HepG2 (cell line): ENCODE measurements around the gene EVA1A. TPM values are rescaled to one million over a fixed set of nuclear protein-coding genes. Genes with fewer than 3 reads are reported as not detected.

Source experiments
- ATAC-seq: fragments of 200-7000 bp; cut with Tn5 transposase; 3 replicates; pipeline ENCODE4 v1.9.1; 2020; ENCODE audit warnings: mild to moderate bottlenecking, moderate library complexity
- BruUV-seq: library from RNA; stranded (reverse); fragments of 400-500 nt; replicated peaks from 2 replicates; lab custom pipeline; 2021; lab: Mats Ljungman, UMichigan
- CTCF ChIA-PET: fragments of 300-600 bp; formaldehyde crosslinking; extraction: SDS; loops from one replicate; lab custom pipeline; 2021; ENCODE audit warnings: low total read pairs, inconsistent platforms, low intra/inter-chr PET ratio; lab: Yijun Ruan, JAX
- POLR2A ChIA-PET: fragments of 350-600 bp; sonication (Branson Sonifier 250); formaldehyde crosslinking; loops from one replicate; lab custom pipeline; 2020; ENCODE audit warnings: antibody characterized with exemption, inconsistent platforms; lab: Yijun Ruan, JAX
- DNase-seq: peaks from one replicate; pipeline ENCODE4 v3.0.0-alpha.2; 2015; ENCODE audit warnings: low spot score
- FAIRE-seq: peaks from 3 replicates; lab custom pipeline; 2011; peaks lifted over from hg19 to GRCh38; lab: Jason Lieb, UNC
- H2AFZ ChIP-seq: one replicate; pipeline ENCODE4 v1.6.1; 2011; ENCODE audit warnings: low read length, inconsistent platforms
- H3K27ac ChIP-seq: fragments of 300-600 bp; 3 replicates; pipeline ENCODE4 v1.8.0; 2011; ENCODE audit warnings: mixed run types, mild to moderate bottlenecking, mixed read lengths, low read length, inconsistent platforms; ENCODE audit not compliant: insufficient read depth; ENCODE audit errors: extremely low read length
- H3K27me3 ChIP-seq, 2 experiments: fragments of 200-600 bp in 1 of 2; 2 replicates in 1 of 2; 3 replicates in 1 of 2; pipeline versions ENCODE4 v1.6.0 to v1.8.0; 2011; ENCODE audit warnings: low read length in 2 of 2, mild to moderate bottlenecking in 2 of 2, moderate library complexity in 2 of 2, inconsistent platforms in 1 of 2; ENCODE audit not compliant: insufficient read depth in 2 of 2, control insufficient read depth in 1 of 2
- H3K36me3 ChIP-seq, 2 experiments: fragments of 200-600 bp in 1 of 2; replicated peaks in 1 of 2; 2 replicates in 1 of 2; 3 replicates in 1 of 2; pipeline versions ENCODE4 v1.5.1 to v1.8.0; 2011; ENCODE audit warnings: low read length in 2 of 2, inconsistent platforms in 1 of 2; ENCODE audit not compliant: insufficient read depth in 2 of 2, control insufficient read depth in 1 of 2
- H3K4me1 ChIP-seq: 2 replicates; pipeline ENCODE4 v1.5.1; 2012; ENCODE audit warnings: low read length, inconsistent platforms; ENCODE audit not compliant: insufficient read depth
- H3K4me2 ChIP-seq: 2 replicates; pipeline ENCODE4 v1.6.0; 2011; ENCODE audit warnings: low read depth, low read length, inconsistent platforms
- H3K4me3 ChIP-seq, 3 experiments: fragments of 200-600 bp in 1 of 3; sonication (generic), shearing (Covaris generic) in 1 of 3; replicated peaks in 1 of 3; 2 replicates each; pipeline ENCODE4 v1.5.1; 2011 to 2016; ENCODE audit warnings: low read length in 3 of 3, inconsistent platforms in 2 of 3, low read depth in 2 of 3, mild to moderate bottlenecking in 2 of 3, control low read depth in 1 of 3, mixed read lengths in 1 of 3; ENCODE audit not compliant: insufficient read depth in 1 of 3
- H3K79me2 ChIP-seq: one replicate; pipeline ENCODE4 v1.6.1; 2011; ENCODE audit warnings: low read length, inconsistent platforms; ENCODE audit not compliant: insufficient read depth
- H3K9ac ChIP-seq: 2 replicates; pipeline ENCODE4 v1.6.0; 2011; ENCODE audit warnings: mild to moderate bottlenecking, low read depth, low read length, inconsistent platforms; ENCODE audit not compliant: insufficient read depth
- H3K9me3 ChIP-seq: 2 replicates; pipeline ENCODE4 v1.5.1; 2012; ENCODE audit warnings: mild to moderate bottlenecking, low read length
- H4K20me1 ChIP-seq: 2 replicates; pipeline ENCODE4 v1.6.0; 2011; ENCODE audit warnings: inconsistent platforms, mild to moderate bottlenecking, low read length, moderate library complexity; ENCODE audit not compliant: insufficient read depth
- ERF ChIP-seq: IDR thresholded peaks from 2 replicates; pipeline ENCODE4 v1.6.1; 2018; ENCODE audit warnings: missing biosample characterization, missing genetic modification reagents
- HNF4G ChIP-seq, 2 experiments: sonication (generic) in 1 of 2; formaldehyde crosslinking in 1 of 2; IDR thresholded peaks; 2 replicates each; pipeline versions ENCODE4 v1.4.0 to v1.6.1; 2011 to 2020; ENCODE audit warnings: borderline replicate concordance in 2 of 2, low read depth in 2 of 2, mild to moderate bottlenecking in 2 of 2, low read length in 1 of 2, missing genetic modification reagents in 1 of 2, moderate library complexity in 1 of 2
- JUN ChIP-seq: sonication (generic); formaldehyde crosslinking; IDR thresholded peaks from 2 replicates; pipeline ENCODE4 v1.4.0; 2020; ENCODE audit warnings: mild to moderate bottlenecking, missing genetic modification reagents
- POLR2A ChIP-seq, 2 experiments: IDR thresholded peaks; 2 replicates each; pipeline ENCODE4 v1.6.1; 2011; ENCODE audit warnings: low read depth in 2 of 2, low read length in 2 of 2, mild to moderate bottlenecking in 1 of 2, moderate library complexity in 1 of 2; ENCODE audit not compliant: insufficient read depth in 1 of 2
- POLR2AphosphoS5 ChIP-seq: IDR thresholded peaks from 2 replicates; pipeline ENCODE4 v1.6.1; 2012; ENCODE audit warnings: low read depth, low read length
- SIN3A ChIP-seq: IDR thresholded peaks from 2 replicates; pipeline ENCODE4 v1.6.1; 2011; ENCODE audit warnings: low read depth, mild to moderate bottlenecking, control low read depth, low read length, borderline replicate concordance
- SPEN ChIP-seq: sonication (generic); formaldehyde crosslinking; IDR thresholded peaks from 2 replicates; pipeline ENCODE4 v1.5.1; 2020; ENCODE audit warnings: low read depth, mild to moderate bottlenecking, missing genetic modification reagents
- STAG1 ChIP-seq: sonication (generic); formaldehyde crosslinking; IDR thresholded peaks from 2 replicates; pipeline ENCODE4 v1.4.0; 2020; ENCODE audit warnings: missing genetic modification reagents
- THAP9 ChIP-seq: sonication (generic); formaldehyde crosslinking; IDR thresholded peaks from 2 replicates; pipeline ENCODE4; 2020; ENCODE audit warnings: missing genetic modification reagents, mild to moderate bottlenecking, borderline replicate concordance
- ZNF12 ChIP-seq: sonication (generic); formaldehyde crosslinking; IDR thresholded peaks from 2 replicates; pipeline ENCODE4 v1.5.0; 2020; ENCODE audit warnings: missing genetic modification reagents
- ZNF124 ChIP-seq: sonication (generic); formaldehyde crosslinking; IDR thresholded peaks from 2 replicates; pipeline ENCODE4 v1.4.0; 2020; ENCODE audit warnings: missing genetic modification reagents
- ZNF775 ChIP-seq: sonication (generic); formaldehyde crosslinking; IDR thresholded peaks from 2 replicates; pipeline ENCODE4 v1.4.0; 2020; ENCODE audit warnings: missing genetic modification reagents, mild to moderate bottlenecking, moderate library complexity, borderline replicate concordance
- WGBS: methylation state at CpG from one replicate; pipeline ENCODE4 v1.1.6; 2017; ENCODE audit warnings: low lambda C conversion rate; 5-methylcytosine and 5-hydroxymethylcytosine counted together
- in situ Hi-C: cut with HindIII; loops from 2 replicates; pipeline ENCODE4 v1.10.0; 2017; ENCODE audit warnings: low pct_unique_long_range_greater_than_20kb; ENCODE audit not compliant: extremely low pct_ligation_motif_present
- intact Hi-C: fragments of 100-400 bp; cut with micrococcal nuclease; formaldehyde crosslinking; loops from one replicate; pipeline ENCODE4 v1.10.0; 2022; ENCODE audit not compliant: unreplicated experiment
- polyA plus RNA-seq, 8 experiments: library from polyadenylated mRNA; depleted of rRNA in 3 of 8; stranded (reverse) in 7 of 8; unstranded in 1 of 8; fragments of >200 nt; fragmentation: Illumina TruSeq in 4 of 8; extraction: Trizol in 4 of 8; gene quantifications; 2 replicates each; pipeline versions ENCODE4 v1.2.1 to v1.2.3, GENCODE V29; 2011 to 2016; ENCODE audit warnings: low read depth in 4 of 8, missing spikeins in 1 of 8, mixed read lengths in 1 of 8; ENCODE audit not compliant: insufficient read depth in 1 of 8
- total RNA-seq, 5 experiments: library from RNA; depleted of rRNA; stranded (reverse); fragments of >200 nt; fragmentation: Illumina TruSeq; extraction: Trizol; gene quantifications; 2 replicates each; pipeline ENCODE4 v1.2.3, GENCODE V29; 2016; ENCODE audit warnings: low read depth in 1 of 5
- TF ChIP-seq, protein P1 (sequence below): sonication (generic); formaldehyde crosslinking; IDR thresholded peaks from 2 replicates; pipeline ENCODE4 v1.5.0; 2020; ENCODE audit warnings: mild to moderate bottlenecking, low read depth, missing genetic modification reagents, borderline replicate concordance
- TF ChIP-seq, protein P2 (sequence below): sonication (generic); formaldehyde crosslinking; IDR thresholded peaks from 2 replicates; pipeline ENCODE4 v1.4.0; 2020; ENCODE audit warnings: mild to moderate bottlenecking, missing genetic modification reagents

The EVA1A gene
- total and polyA plus RNA-seq, 2 of the 13 experiments (the other 11 are each of a cell fraction or from before 2014, with no cell fraction given), result 57.5 to 57.8 TPM

DNA sequence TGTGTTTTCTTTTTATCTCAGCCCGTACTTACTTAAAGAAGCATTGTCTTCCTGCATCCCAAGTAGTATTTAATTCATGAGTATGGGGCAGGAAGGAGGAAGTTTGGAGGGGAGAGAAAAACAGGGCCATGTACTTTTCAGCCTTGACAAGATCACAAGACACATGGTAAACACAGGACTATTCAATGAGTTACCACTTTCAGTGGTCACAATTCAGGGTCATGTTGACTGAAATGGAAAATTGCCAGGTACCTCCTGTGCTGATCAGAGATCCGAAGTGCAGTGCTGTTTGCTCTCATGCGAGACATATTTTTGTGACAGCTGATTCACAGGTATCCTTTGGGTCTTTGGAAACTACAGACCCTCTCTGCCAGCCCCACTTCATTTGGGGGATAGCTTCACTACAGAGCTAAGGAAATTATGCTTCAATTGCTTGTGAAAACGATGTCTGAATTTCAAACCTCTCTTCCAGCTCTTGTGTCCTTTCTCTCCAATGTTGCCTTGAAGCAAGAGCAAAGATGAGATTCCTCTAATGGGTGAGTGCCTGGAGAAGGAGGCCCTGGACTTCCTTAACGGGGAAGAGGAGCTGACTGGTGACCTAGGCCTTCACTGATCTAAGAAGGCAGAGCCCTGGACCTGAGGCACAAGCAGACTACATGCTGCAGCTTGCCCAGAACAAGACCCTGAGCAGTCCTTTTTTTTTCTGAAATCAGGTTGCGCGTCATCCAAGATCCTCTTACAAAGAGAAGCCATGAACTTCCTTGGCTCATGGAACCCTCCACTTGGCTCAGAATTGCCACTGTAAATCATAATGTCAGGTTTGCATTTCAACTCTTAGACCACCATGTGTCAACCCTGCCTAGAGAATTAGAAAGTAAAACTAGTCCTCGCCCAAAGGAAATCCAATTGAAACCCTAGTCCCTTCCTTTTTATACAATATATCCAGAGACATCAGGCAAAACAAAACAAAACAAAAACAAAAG lies 44.1 kb downstream of the EVA1A start (continued):
- peak; percentile 100 for TF ChIP-seq ERF (CRISPR knock-in tag)
- TF ChIP-seq SIN3A, result no peak

DNA sequence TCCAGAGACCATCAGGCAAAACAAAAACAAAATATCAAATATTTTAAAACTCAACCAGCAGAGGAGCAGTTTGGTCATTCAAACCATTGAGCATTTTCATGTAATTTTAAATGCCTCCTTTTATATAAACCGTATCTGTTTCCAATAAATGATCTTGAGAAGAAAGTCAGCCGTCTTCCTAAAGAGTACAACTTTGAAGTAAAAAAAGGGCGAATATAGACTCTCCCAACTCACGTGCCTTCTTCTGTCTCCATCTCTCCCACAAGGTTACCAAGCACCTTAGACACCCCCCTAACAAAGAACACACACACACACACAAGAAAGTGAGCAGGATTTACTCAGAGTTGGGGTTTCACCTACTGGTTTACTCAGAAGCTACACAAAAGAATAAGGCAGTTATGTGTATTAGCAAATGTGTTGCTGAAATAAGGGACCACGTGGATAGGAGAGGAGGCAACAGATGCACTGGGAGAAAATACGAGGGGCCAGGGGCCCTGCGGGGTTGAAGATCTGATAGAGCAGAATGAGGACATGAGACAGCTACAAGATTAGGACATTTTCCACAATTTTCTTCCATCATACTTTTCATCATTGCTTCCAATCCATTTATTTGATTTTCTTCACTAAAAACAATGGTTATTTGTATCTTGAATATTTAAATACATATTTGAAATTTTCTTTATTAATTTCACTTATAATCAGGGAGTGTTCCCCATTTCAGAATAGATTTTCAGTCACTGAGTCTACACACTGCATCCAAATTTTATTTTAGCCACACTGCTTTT lies 45.0 kb downstream of the EVA1A start:
- H3K27ac ChIP-seq, result peak overlapping the region; percentile 92
- TSS peak; percentile 11 for BruUV-seq
- in situ Hi-C loops, result loop anchor here (5.0 kb wide), 1 partner anchor 57 kb away; no protein-coding TSS in a partner anchor
- H3K9ac ChIP-seq, result peak overlapping the region; percentile 66
- no peak overlapping the region for H2AFZ ChIP-seq
- DNase-seq (no peak), FAIRE-seq (no peak), ATAC-seq (no peak)
- POLR2A ChIA-PET, result interaction anchor here (1.1 to 7.3 kb wide), 11 partner anchors 10 to 55 kb away, joined by 3 to 58 read pairs (median 7); partner anchors contain the start of gene EVA1A
- no peaks in the 10 kb centered on the region for H3K27me3 ChIP-seq
- peak overlapping the region; percentile 48 for H3K4me2 ChIP-seq
- no peaks in the 10 kb centered on the region for H4K20me1 ChIP-seq
- peak overlapping the region in 1 of 3 experiments; percentile 24; a peak in 1 of 6 replicates for H3K4me3 ChIP-seq
- peaks cover 83% of the 10 kb centered on the region for H3K4me1 ChIP-seq
- intact Hi-C loops, result loop anchor here (1.0 kb wide), 1 partner anchor 34 kb away; no protein-coding TSS in a partner anchor
- peaks cover 37 to 83% of the 10 kb centered on the region in 2 experiments for H3K36me3 ChIP-seq
- CTCF ChIA-PET, result no interaction called here
- WGBS, result 76% methylated on average over 7 of the region's 7 CpGs
- peaks cover 20% of the 10 kb centered on the region for H3K9me3 ChIP-seq
- H3K79me2 ChIP-seq, result peaks cover 90% of the 10 kb centered on the region
- TF ChIP-seq, protein P1, sequence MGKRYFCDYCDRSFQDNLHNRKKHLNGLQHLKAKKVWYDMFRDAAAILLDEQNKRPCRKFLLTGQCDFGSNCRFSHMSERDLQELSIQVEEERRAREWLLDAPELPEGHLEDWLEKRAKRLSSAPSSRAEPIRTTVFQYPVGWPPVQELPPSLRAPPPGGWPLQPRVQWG (CRISPR knock-in tag), result no peak
- TF ChIP-seq ZNF124 (CRISPR knock-in tag) (no peak), JUN (CRISPR knock-in tag) (0 out of 2 replicates have a peak, but pooled peaks have one; percentile 23), THAP9 (no peak), POLR2A (IDR thresholded peaks at IDR 0.05; ENCODE audit: insufficient read depth in 1 of 2, low read depth in 2 of 2, low read length in 2 of 2) (0 out of 4 replicates have a peak, but pooled peaks of 1 of the 2 experiments have one; percentile 12), POLR2AphosphoS5 (no peak), ZNF12 (CRISPR knock-in tag) (peak; percentile 64; the same call in 1 of the 2 replicates), STAG1 (0 out of 2 replicates have a peak, but pooled peaks have one; percentile 0), HNF4G (IDR thresholded peaks at IDR 0.05; ENCODE audit: borderline replicate concordance, low read depth, low read length) (no peak), HNF4G (CRISPR knock-in tag; IDR thresholded peaks at IDR 0.05; ENCODE audit: borderline replicate concordance, low read depth) (no peak), ZNF775 (CRISPR knock-in tag) (0 out of 2 replicates have a peak, but pooled peaks have one; percentile 69), SPEN (CRISPR knock-in tag) (no peak)
- TF ChIP-seq, protein P2, sequence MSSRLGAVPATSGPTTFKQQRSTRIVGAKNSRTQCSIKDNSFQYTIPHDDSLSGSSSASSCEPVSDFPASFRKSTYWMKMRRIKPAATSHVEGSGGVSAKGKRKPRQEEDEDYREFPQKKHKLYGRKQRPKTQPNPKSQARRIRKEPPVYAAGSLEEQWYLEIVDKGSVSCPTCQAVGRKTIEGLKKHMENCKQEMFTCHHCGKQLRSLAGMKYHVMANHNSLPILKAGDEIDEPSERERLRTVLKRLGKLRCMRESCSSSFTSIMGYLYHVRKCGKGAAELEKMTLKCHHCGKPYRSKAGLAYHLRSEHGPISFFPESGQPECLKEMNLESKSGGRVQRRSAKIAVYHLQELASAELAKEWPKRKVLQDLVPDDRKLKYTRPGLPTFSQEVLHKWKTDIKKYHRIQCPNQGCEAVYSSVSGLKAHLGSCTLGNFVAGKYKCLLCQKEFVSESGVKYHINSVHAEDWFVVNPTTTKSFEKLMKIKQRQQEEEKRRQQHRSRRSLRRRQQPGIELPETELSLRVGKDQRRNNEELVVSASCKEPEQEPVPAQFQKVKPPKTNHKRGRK (CRISPR knock-in tag), result no peak
